Spinal cord (tissue), 10 donors: ENCODE data around the gene HPGD. TPM values are rescaled to one million over a fixed set of nuclear protein-coding genes. Genes with fewer than 3 reads are reported as not detected.

Experiments used
- DNase-seq, 6 donors: peaks; one replicate each; pipeline versions ENCODE4 v3.0.0 to v3.0.0-alpha.2; 2013 to 2015; ENCODE audit warnings: low spot score in 6 of 6, low read depth in 4 of 6
- H3K27ac ChIP-seq: one replicate; pipeline ENCODE4 v1.5.1; 2013; ENCODE audit warnings: low read depth, low read length, control low read depth
- H3K27me3 ChIP-seq: one replicate; pipeline ENCODE4 v1.6.1; 2013; ENCODE audit warnings: low read length; ENCODE audit not compliant: control insufficient read depth, insufficient read depth
- H3K36me3 ChIP-seq: one replicate; pipeline ENCODE4 v1.6.1; 2013; ENCODE audit warnings: low read length; ENCODE audit not compliant: control insufficient read depth, insufficient read depth
- H3K4me1 ChIP-seq: one replicate; pipeline ENCODE4 v1.6.1; 2013; ENCODE audit warnings: low read length; ENCODE audit not compliant: control insufficient read depth, insufficient read depth
- H3K4me3 ChIP-seq: one replicate; pipeline ENCODE4 v1.5.1; 2013; ENCODE audit warnings: low read depth, low read length, control low read depth
- H3K9me3 ChIP-seq: one replicate; pipeline ENCODE4 v1.6.1; 2013; ENCODE audit warnings: low read length; ENCODE audit not compliant: control insufficient read depth, insufficient read depth
- WGBS: methylation state at CpG from one replicate; pipeline ENCODE4 v1.1.5; 2013; ENCODE audit warnings: missing lambda C conversion rate; ENCODE audit not compliant: insufficient coverage; 5-methylcytosine and 5-hydroxymethylcytosine counted together
- polyA plus RNA-seq, 2 donors: library from polyadenylated mRNA; unstranded; fragments of 120-200 nt; gene quantifications; one replicate each; pipeline ENCODE4 v1.2.1, GENCODE V29; 2013; ENCODE audit not compliant: insufficient read length in 2 of 2
- total RNA-seq, 2 donors: library from RNA; depleted of rRNA in 1 of 2; stranded (reverse); fragments of 120-200 nt in 1 of 2; fragments of >200 nt in 1 of 2; gene quantifications; one replicate each; pipeline versions ENCODE4 v1.2.3 to v1.2.4, GENCODE V29; 2013 to 2014
- donor health status: healthy.

HPGD gene
- total and polyA plus RNA-seq, 4 donors = 3.5 to 14.8 (median 5.7) TPM

GRCh38 chr4:174550541-174550940 lies 28.3 kb upstream of the HPGD start:
- H3K27ac ChIP-seq = no peak overlapping the region
- H3K4me3 ChIP-seq = no peak overlapping the region
- H3K4me1 ChIP-seq = no peaks in the 10 kb centered on the region
- H3K27me3 ChIP-seq = no peaks in the 10 kb centered on the region
- DNase-seq = no peak
- no peaks in the 10 kb centered on the region for H3K9me3 ChIP-seq
- H3K36me3 ChIP-seq = no peaks in the 10 kb centered on the region

GRCh38 chr4:174549721-174550120 lies 27.4 kb upstream of the HPGD start:
- no peaks in the 10 kb centered on the region for H3K36me3 ChIP-seq
- H3K4me3 ChIP-seq = no peak overlapping the region
- no peaks in the 10 kb centered on the region for H3K4me1 ChIP-seq
- DNase-seq = no peak
- WGBS = no CpG with 5 or more reads among the region's 1 CpG
- no peak overlapping the region for H3K27ac ChIP-seq
- no peaks in the 10 kb centered on the region for H3K27me3 ChIP-seq
- H3K9me3 ChIP-seq = no peaks in the 10 kb centered on the region

GRCh38 chr4:174545268-174545667 lies 23.0 kb upstream of the HPGD start:
- Histone ChIP-seq H3K9me3 (no peaks in the 10 kb centered on the region), H3K27ac (no peak overlapping the region), H3K4me1 (no peaks in the 10 kb centered on the region), H3K27me3 (no peaks in the 10 kb centered on the region), H3K4me3 (no peak overlapping the region), H3K36me3 (no peaks in the 10 kb centered on the region)
- no peak for DNase-seq

GRCh38 chr4:174544496-174544895 lies 22.2 kb upstream of the HPGD start:
- no peaks in the 10 kb centered on the region for H3K36me3 ChIP-seq
- no peak overlapping the region for H3K27ac ChIP-seq
- WGBS = no CpG with 5 or more reads among the region's 4 CpGs
- H3K4me1 ChIP-seq = no peaks in the 10 kb centered on the region
- H3K9me3 ChIP-seq = no peaks in the 10 kb centered on the region
- no peak overlapping the region for H3K4me3 ChIP-seq
- H3K27me3 ChIP-seq = no peaks in the 10 kb centered on the region
- DNase-seq = no peak

- no peaks in the 10 kb centered on the region for H3K36me3 ChIP-seq
- no peak for DNase-seq
- no peaks in the 10 kb centered on the region for H3K4me1 ChIP-seq
- no peaks in the 10 kb centered on the region for H3K9me3 ChIP-seq
- no peaks in the 10 kb centered on the region for H3K27me3 ChIP-seq
- 93% methylated on average over 8 of the region's 10 CpGs for WGBS
- no peak overlapping the region for H3K4me3 ChIP-seq
- H3K27ac ChIP-seq = no peak overlapping the region
Observed at GRCh38 chr4:174540175-174540574, 17.9 kb upstream of the HPGD start.

- H3K9me3 ChIP-seq = no peaks in the 10 kb centered on the region
- no peak for DNase-seq
- H3K27ac ChIP-seq = no peak overlapping the region
- H3K4me3 ChIP-seq = no peak overlapping the region
- WGBS = 29% methylated on average over 2 of the region's 3 CpGs
- H3K36me3 ChIP-seq = no peaks in the 10 kb centered on the region
- no peaks in the 10 kb centered on the region for H3K27me3 ChIP-seq
- no peaks in the 10 kb centered on the region for H3K4me1 ChIP-seq
Observed at GRCh38 chr4:174539571-174539970, 17.3 kb upstream of the HPGD start.

DNA sequence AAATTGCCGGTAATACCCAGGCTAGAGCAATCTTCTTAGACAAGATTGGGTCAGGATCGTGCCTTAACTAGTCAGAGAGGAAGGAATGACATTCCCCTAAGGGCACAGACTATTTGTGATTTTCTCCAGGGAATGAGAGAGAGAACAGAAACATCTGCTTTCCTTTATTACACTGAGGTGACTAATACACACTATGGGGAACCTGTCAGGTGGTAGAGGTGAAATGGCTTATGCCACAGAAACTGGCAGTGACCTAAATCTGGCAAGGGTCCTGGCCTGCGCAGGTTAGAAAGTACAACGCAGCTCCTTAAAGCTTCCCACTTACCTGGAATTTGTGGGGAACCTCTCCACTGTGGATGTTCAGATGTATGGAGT lies 16.6 kb upstream of the HPGD start:
- no peaks in the 10 kb centered on the region for H3K4me1 ChIP-seq
- no CpG with 5 or more reads among the region's 4 CpGs for WGBS
- no peak overlapping the region for H3K4me3 ChIP-seq
- H3K36me3 ChIP-seq = no peaks in the 10 kb centered on the region
- DNase-seq = no peak
- H3K27ac ChIP-seq = no peak overlapping the region
- no peaks in the 10 kb centered on the region for H3K27me3 ChIP-seq
- no peaks in the 10 kb centered on the region for H3K9me3 ChIP-seq

DNA sequence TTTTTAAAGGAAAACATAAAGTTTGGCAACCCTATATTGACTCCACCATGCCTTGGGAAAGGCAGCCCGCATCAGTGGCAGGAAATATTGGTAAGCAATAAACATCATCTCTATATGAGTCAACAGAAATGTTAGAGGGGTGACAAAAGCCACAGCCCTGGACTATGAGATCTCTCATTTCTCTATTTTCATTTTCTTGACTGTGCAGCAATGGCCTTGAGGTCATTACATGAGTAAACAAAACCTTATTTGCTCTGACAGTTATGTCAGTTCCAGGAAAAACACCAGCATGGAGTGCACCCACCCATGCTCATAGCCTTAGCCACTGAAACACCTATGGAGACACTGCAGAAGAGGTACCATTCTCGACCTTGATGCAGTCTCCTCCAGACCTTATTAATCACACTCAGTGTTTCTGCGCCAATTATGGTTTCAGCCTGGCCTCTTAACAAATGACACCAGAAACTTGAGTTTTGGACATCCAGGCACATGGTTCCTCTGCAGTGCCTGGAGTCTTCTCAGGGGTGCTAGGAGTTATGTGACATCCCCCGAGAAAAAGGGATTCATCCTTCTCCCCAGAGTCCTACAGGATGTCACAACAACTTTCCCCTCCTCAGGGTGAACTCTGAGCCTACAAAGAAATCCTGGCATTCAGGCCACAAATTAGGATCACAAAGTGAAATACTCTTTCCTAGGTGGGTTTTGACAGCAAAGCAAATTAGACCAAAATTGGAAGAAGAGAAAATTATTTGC lies 16.0 kb upstream of the HPGD start:
- Histone ChIP-seq H3K36me3 (no peaks in the 10 kb centered on the region), H3K4me1 (no peaks in the 10 kb centered on the region), H3K4me3 (no peak overlapping the region), H3K27ac (no peak overlapping the region), H3K27me3 (no peaks in the 10 kb centered on the region), H3K9me3 (no peaks in the 10 kb centered on the region)
- no peak for DNase-seq
- 91% methylated on average over 2 of the region's 4 CpGs for WGBS

- Histone ChIP-seq H3K36me3 (no peaks in the 10 kb centered on the region), H3K4me1 (no peaks in the 10 kb centered on the region), H3K9me3 (no peaks in the 10 kb centered on the region), H3K4me3 (no peak overlapping the region), H3K27ac (no peak overlapping the region), H3K27me3 (no peaks in the 10 kb centered on the region)
- no peak for DNase-seq
- 95% methylated on average over 2 of the region's 3 CpGs for WGBS
Observed at GRCh38 chr4:174537634-174538033, 15.3 kb upstream of the HPGD start.

DNA sequence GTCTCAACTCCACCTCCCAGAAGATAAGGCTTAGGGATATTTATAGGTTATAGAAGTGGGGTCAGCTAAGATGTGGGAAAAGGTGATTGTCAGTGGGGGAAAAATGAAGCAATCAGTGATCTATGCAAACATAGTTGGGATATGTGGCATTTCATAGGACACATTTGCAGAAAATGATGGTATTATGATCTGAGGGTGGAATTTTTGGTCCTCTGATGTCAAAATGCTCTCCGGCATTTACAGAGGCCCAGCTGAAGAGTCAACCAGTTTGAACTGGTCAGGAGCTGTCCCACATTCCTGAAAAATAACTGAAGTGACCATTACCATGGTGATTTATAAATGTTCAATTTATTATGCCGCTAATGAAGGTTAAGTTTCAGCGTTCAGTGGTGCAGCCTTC lies 12.2 kb upstream of the HPGD start:
- Histone ChIP-seq H3K4me1 (no peaks in the 10 kb centered on the region), H3K27ac (no peak overlapping the region), H3K36me3 (no peaks in the 10 kb centered on the region), H3K4me3 (no peak overlapping the region), H3K9me3 (no peaks in the 10 kb centered on the region), H3K27me3 (no peaks in the 10 kb centered on the region)
- no peak for DNase-seq
- WGBS = 100% methylated on average over 2 of the region's 3 CpGs
